MCF 10A (cell line): ENCODE data around the gene LTF. TPM values are rescaled to one million over a fixed set of nuclear protein-coding genes. Genes with fewer than 3 reads are reported as not detected.

Experiments
- BruUV-seq: library from RNA; stranded (reverse); fragments of 400-500 nt; replicated peaks from 2 replicates; lab custom pipeline; 2021; lab: Mats Ljungman, UMichigan
- CTCF ChIA-PET: fragments of 300-600 bp; sonication (Branson Sonifier 250); formaldehyde crosslinking; extraction: SDS; loops from one replicate; lab custom pipeline; 2021; ENCODE audit warnings: antibody characterized with exemption, inconsistent platforms; lab: Yijun Ruan, JAX
- POLR2A ChIA-PET: fragments of 300-600, 350-650 bp; sonication (Branson Sonifier 250); formaldehyde crosslinking; extraction: SDS; loops from one replicate; lab custom pipeline; 2020; ENCODE audit warnings: antibody characterized with exemption, inconsistent platforms; lab: Yijun Ruan, JAX
- DNase-seq: peaks from one replicate; pipeline ENCODE4 v3.0.0-alpha.2; 2018; ENCODE audit not compliant: unreplicated experiment
- H3K27ac Mint-ChIP-seq: one replicate; pipeline ENCODE4 v1.8.0; 2022; ENCODE audit warnings: mild to moderate bottlenecking, low read depth, mixed read lengths; ENCODE audit not compliant: unreplicated experiment
- H3K27me3 Mint-ChIP-seq: one replicate; pipeline ENCODE4 v1.8.0; 2022; ENCODE audit warnings: mixed read lengths; ENCODE audit not compliant: insufficient read depth, unreplicated experiment
- H3K36me3 Mint-ChIP-seq: one replicate; pipeline ENCODE4 v1.8.0; 2022; ENCODE audit warnings: mild to moderate bottlenecking, moderate library complexity, mixed read lengths; ENCODE audit not compliant: insufficient read depth, unreplicated experiment
- H3K4me1 Mint-ChIP-seq: one replicate; pipeline ENCODE4 v1.8.0; 2022; ENCODE audit warnings: mixed read lengths; ENCODE audit not compliant: insufficient read depth, unreplicated experiment
- H3K4me3 Mint-ChIP-seq: one replicate; pipeline ENCODE4 v1.8.0; 2022; ENCODE audit warnings: mild to moderate bottlenecking, moderate library complexity, mixed read lengths; ENCODE audit not compliant: unreplicated experiment
- H3K9me3 Mint-ChIP-seq: one replicate; pipeline ENCODE4 v1.8.0; 2022; ENCODE audit warnings: mixed read lengths; ENCODE audit not compliant: unreplicated experiment
- CTCF ChIP-seq: fragments of 200-600 bp; IDR thresholded peaks from one replicate; pipeline ENCODE4 v1.8.0; 2022; ENCODE audit warnings: antibody characterized with exemption, mild to moderate bottlenecking; ENCODE audit not compliant: unreplicated experiment
- intact Hi-C: fragments of 100-400 bp; cut with micrococcal nuclease; formaldehyde crosslinking; loops from 2 replicates; pipeline ENCODE4 v1.14.1; 2022
- total RNA-seq: library from RNA; stranded (reverse); gene quantifications from 2 replicates; pipeline ENCODE4 v1.2.3, GENCODE V29; 2022

The LTF gene
- total RNA-seq, 1 experiment from 2014 or later, result not detected

- Mint-ChIP-seq H3K4me1 (no peaks in the 10 kb centered on the region), H3K27ac (no peak overlapping the region), H3K27me3 (peaks cover 53% of the 10 kb centered on the region), H3K4me3 (no peak overlapping the region), H3K9me3 (peaks cover 8% of the 10 kb centered on the region), H3K36me3 (no peaks in the 10 kb centered on the region)
- no peak for TF ChIP-seq CTCF
- BruUV-seq, result no TSS peak
- CTCF ChIA-PET, result interaction anchor here (0.6 to 1.2 kb wide), 3 partner anchors 20 to 91 kb away, joined by 3 to 5 read pairs (median 3); no protein-coding TSS in a partner anchor
- DNase-seq, result no peak
- intact Hi-C loops, result no loop called here
- POLR2A ChIA-PET, result interaction anchor here (0.8 kb wide), 1 partner anchor 20 kb away, joined by 3 read pairs; no protein-coding TSS in a partner anchor
Measured at GRCh38 chr3:46469680-46470357, 5.1 kb upstream of the LTF start.

GRCh38 chr3:46468753-46469600 lies 4.3 kb upstream of the LTF start:
- Mint-ChIP-seq H3K4me3 (no peak overlapping the region), H3K36me3 (no peaks in the 10 kb centered on the region), H3K9me3 (no peaks in the 10 kb centered on the region), H3K4me1 (no peaks in the 10 kb centered on the region), H3K27me3 (peaks cover 53% of the 10 kb centered on the region), H3K27ac (no peak overlapping the region)
- ChIA-PET CTCF (interaction anchor here (0.9 to 1.2 kb wide), 2 partner anchors 20 to 21 kb away, joined by 3 read pairs; no protein-coding TSS in a partner anchor), POLR2A (interaction anchor here (0.8 kb wide), 1 partner anchor 19 kb away, joined by 3 read pairs; no protein-coding TSS in a partner anchor)
- intact Hi-C loops, result no loop called here
- no peak for DNase-seq
- no peak for TF ChIP-seq CTCF
- no TSS peak for BruUV-seq

GRCh38 chr3:46467562-46467961 lies 2.9 kb upstream of the LTF start:
- POLR2A ChIA-PET, result no interaction called here
- Mint-ChIP-seq H3K4me3 (no peak overlapping the region), H3K36me3 (no peaks in the 10 kb centered on the region), H3K27ac (no peak overlapping the region), H3K4me1 (peaks cover 5% of the 10 kb centered on the region), H3K27me3 (peaks cover 53% of the 10 kb centered on the region), H3K9me3 (no peaks in the 10 kb centered on the region)
- no TSS peak for BruUV-seq
- DNase-seq, result no peak
- CTCF ChIA-PET, result interaction anchor here (0.7 kb wide), 1 partner anchor 796 kb away, joined by 3 read pairs; no protein-coding TSS in a partner anchor
- intact Hi-C loops, result no loop called here
- no peak for TF ChIP-seq CTCF

- H3K9me3 Mint-ChIP-seq, result no peaks in the 10 kb centered on the region
- BruUV-seq, result no TSS peak
Measured at GRCh38 chr3:46466871-46467403, 2.2 kb upstream of the LTF start.

More at GRCh38 chr3:46466871-46467403, 2.2 kb upstream of the LTF start:
- DNase-seq, result no peak
- no peak for TF ChIP-seq CTCF
- Mint-ChIP-seq H3K4me1 (peaks cover 8% of the 10 kb centered on the region), H3K4me3 (no peak overlapping the region), H3K27me3 (peaks cover 53% of the 10 kb centered on the region), H3K36me3 (no peaks in the 10 kb centered on the region), H3K27ac (no peak overlapping the region)
- POLR2A ChIA-PET, result no interaction called here
- intact Hi-C loops, result no loop called here
- CTCF ChIA-PET, result interaction anchor here (0.7 kb wide), 1 partner anchor 796 kb away, joined by 3 read pairs; no protein-coding TSS in a partner anchor
